NT2/D1 (cell line): Measurements from ENCODE around the gene SIDT1.
A peak's percentile ranks its signal among the peaks of the same experiment; 100 is the strongest.

Source experiments
- DNase-seq: peaks from one replicate; pipeline ENCODE4 v3.0.0-alpha.2; 2011; ENCODE audit warnings: low read depth, low spot score
- H3K27me3 ChIP-seq: 2 replicates; pipeline ENCODE4 v1.6.0; 2011; ENCODE audit warnings: mild to moderate bottlenecking; ENCODE audit not compliant: insufficient read length, insufficient read depth
- H3K36me3 ChIP-seq: 2 replicates; pipeline ENCODE4 v1.6.1; 2011; ENCODE audit warnings: mild to moderate bottlenecking, low read length, mixed read lengths; ENCODE audit not compliant: insufficient read depth, insufficient read length
- H3K4me1 ChIP-seq: 2 replicates; pipeline ENCODE4 v1.5.1; 2011; ENCODE audit not compliant: insufficient read depth, insufficient read length
- H3K4me3 ChIP-seq: 2 replicates; pipeline ENCODE4 v1.5.1; 2011; ENCODE audit warnings: low read depth; ENCODE audit not compliant: insufficient read length
- H3K9ac ChIP-seq: 2 replicates; pipeline ENCODE4 v1.6.0; 2011; ENCODE audit warnings: low read depth; ENCODE audit not compliant: insufficient read length
- H3K9me3 ChIP-seq: 2 replicates; pipeline ENCODE4 v1.5.1; 2011; ENCODE audit warnings: mild to moderate bottlenecking, low read length; ENCODE audit not compliant: insufficient read depth
- SUZ12 ChIP-seq: IDR thresholded peaks from 2 replicates; pipeline ENCODE4 v1.6.1; 2011; ENCODE audit not compliant: insufficient read length, insufficient read depth; ENCODE audit errors: extremely low read depth
- YY1 ChIP-seq: IDR thresholded peaks from 2 replicates; pipeline ENCODE4 v1.6.1; 2011; ENCODE audit not compliant: insufficient read length, insufficient read depth
- ZNF274 ChIP-seq: IDR thresholded peaks from 2 replicates; pipeline ENCODE4 v1.6.1; 2011; ENCODE audit warnings: mild to moderate bottlenecking, low read depth, low read length

The SIDT1 gene

DNA sequence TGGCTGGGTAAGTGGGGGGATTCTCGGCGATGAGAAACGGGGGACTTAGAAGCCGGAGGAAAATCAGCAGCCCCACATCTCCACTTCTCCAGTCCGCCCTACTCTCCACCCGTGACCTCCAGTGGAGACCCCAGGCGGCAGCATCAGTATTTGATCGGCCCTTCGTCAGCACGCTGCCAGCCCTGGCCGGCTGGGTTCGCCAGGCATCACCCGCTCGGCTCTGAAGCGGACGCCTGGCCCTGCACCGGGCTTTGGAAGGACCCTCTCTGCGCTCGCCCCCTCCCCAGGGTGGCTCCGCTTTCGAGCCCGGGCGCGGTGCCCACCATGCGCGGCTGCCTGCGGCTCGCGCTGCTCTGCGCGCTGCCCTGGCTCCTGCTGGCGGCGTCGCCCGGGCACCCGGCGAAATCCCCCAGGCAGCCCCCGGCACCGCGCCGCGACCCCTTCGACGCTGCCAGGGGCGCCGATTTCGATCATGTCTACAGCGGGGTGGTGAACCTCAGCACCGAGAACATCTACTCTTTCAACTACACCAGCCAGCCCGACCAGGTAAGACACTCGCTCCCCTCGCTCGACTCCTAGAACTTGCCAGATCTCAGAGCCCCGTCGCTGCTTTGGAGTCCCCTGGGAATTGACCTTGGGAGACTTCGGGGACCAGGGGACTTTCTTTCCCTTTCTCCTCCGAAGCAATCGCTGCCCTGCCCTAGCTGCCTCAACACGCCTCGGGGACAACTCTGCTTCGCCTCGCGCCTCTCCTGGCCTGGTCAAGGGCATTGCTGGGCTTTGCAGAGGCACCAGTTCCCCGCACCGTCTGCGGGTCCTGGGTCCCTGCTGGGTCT is 561 bp downstream of the SIDT1 start:
- peak overlapping the region; percentile 66 for H3K9ac ChIP-seq
- H3K4me1 ChIP-seq, result no peaks in the 10 kb centered on the region
- H3K4me3 ChIP-seq, result peak overlapping the region; percentile 63
- DNase-seq, result no peak
- peaks cover 62% of the 10 kb centered on the region for H3K27me3 ChIP-seq
- TF ChIP-seq SUZ12, result peak; percentile 98
- TF ChIP-seq YY1, result no peak
- H3K9me3 ChIP-seq, result no peaks in the 10 kb centered on the region
- no peaks in the 10 kb centered on the region for H3K36me3 ChIP-seq

DNA sequence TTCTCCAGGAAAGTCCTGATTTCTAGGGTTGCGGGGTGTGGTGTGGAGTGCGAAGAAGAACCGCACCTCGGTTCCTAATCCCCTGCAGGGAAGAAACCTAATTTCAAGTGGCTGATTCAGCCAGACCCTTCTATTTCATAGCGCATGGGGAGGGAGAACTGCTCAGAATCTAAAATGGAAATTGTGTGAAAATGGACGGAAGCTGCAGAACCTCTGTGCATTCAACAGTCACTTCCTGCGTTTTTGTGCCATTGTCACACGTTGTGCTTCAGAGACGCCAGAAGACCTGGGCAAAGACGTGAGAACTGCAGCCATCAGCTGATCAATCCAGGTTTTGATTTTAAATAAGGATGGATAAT is 1.2 kb downstream of the SIDT1 start:
- TF ChIP-seq ZNF274 (no peak), SUZ12 (no peak), YY1 (no peak)
- H3K9me3 ChIP-seq, result no peaks in the 10 kb centered on the region
- no peaks in the 10 kb centered on the region for H3K36me3 ChIP-seq
- no peaks in the 10 kb centered on the region for H3K4me1 ChIP-seq
- H3K4me3 ChIP-seq, result peak overlapping the region; percentile 63
- peak overlapping the region; percentile 24 for H3K9ac ChIP-seq
- DNase-seq, result no peak
- H3K27me3 ChIP-seq, result peaks cover 62% of the 10 kb centered on the region

DNA sequence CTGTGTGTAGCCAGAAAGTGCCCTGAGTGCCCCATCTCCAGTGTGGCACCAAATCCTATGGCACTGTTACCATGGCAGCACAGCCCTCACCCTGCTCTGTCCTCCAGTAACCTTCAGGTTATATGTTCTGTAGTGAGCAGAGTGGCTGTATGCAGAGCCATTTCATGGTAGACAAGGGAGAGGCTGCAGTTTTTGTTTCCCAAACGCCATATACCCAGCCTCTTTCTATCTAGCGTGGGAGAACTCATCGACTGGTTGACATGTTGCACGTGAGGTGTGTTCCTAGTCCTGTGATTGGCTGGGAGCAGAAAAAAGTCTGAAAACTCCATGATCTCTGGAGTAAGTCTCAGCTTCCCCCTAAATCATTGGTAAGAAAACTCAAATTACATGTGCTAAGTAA is 2.0 kb downstream of the SIDT1 start:
- Histone ChIP-seq H3K4me1 (no peaks in the 10 kb centered on the region), H3K27me3 (peaks cover 59% of the 10 kb centered on the region), H3K36me3 (no peaks in the 10 kb centered on the region), H3K9ac (no peak overlapping the region), H3K4me3 (no peak overlapping the region), H3K9me3 (no peaks in the 10 kb centered on the region)
- TF ChIP-seq YY1, result no peak
- TF ChIP-seq SUZ12, result no peak
- TF ChIP-seq ZNF274, result no peak
- DNase-seq, result no peak

DNA sequence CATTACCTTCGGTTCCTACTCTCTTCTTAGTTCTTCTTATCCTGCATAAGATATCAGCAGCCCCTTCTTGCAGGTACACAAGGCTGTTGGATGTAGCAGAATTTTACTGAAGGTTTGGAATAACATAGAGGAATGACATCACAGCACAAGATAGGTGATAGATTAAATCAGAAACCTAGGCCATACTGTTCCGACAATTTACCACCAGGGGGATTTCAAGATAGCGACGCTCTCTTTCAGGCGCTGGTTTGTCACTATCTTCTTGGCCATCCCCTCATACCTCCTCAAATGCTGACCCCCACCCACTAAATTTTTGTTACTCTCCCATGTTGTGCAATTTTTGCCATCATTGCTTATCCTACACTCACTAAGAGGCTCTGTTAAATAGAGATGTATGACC is 3.5 kb downstream of the SIDT1 start:
- TF ChIP-seq YY1 (no peak), ZNF274 (no peak), SUZ12 (no peak)
- Histone ChIP-seq H3K36me3 (no peaks in the 10 kb centered on the region), H3K27me3 (peaks cover 49% of the 10 kb centered on the region), H3K4me3 (no peak overlapping the region), H3K9ac (no peak overlapping the region), H3K9me3 (no peaks in the 10 kb centered on the region), H3K4me1 (no peaks in the 10 kb centered on the region)
- DNase-seq, result no peak

DNA sequence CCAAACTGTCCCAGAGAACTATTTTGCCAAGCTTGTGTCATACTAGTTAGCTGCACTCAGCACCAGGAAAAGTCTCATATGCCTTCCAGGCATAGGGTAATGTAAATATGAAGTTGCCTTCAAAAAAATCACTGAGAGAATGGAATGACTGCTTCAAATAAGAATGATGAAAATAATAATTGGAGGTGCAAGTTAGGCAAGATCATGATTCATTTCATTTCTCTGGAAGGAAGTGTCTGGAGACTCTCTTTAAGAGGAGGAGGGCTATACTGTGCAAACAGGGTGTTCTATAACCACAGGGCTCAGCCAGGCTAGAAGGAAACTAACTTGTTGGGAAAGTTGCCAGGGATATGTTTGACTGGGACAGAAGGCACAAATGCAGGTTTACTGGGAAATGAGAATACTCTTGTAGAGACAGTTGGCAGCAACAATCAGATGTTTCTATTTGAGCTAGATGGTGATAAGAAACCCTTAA is 4.3 kb downstream of the SIDT1 start:
- no peak overlapping the region for H3K4me3 ChIP-seq
- H3K4me1 ChIP-seq, result no peaks in the 10 kb centered on the region
- H3K9me3 ChIP-seq, result peaks cover 6% of the 10 kb centered on the region
- DNase-seq, result no peak
- H3K36me3 ChIP-seq, result no peaks in the 10 kb centered on the region
- H3K9ac ChIP-seq, result no peak overlapping the region
- TF ChIP-seq ZNF274, result no peak
- TF ChIP-seq SUZ12, result no peak
- no peak for TF ChIP-seq YY1
- H3K27me3 ChIP-seq, result peaks cover 41% of the 10 kb centered on the region

DNA sequence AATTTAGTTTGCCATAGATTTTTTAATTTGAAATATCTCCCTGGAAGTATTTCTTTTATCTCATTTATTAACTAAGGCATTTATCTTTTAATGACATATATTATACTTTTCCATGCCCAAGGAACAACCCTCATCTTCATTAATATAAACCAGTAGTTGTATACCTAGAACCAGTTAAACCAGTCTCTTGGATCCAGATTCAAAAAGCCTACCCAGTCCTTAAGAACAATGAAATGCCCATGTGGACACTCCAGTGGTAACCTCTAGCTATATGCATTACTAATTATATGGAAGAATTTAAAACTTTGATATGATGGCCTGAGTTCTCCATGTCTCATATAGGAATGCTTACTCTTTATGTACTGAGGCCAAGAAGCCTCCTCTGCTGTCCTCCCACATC is 4.8 kb downstream of the SIDT1 start:
- H3K4me3 ChIP-seq, result no peak overlapping the region
- peaks cover 11% of the 10 kb centered on the region for H3K9me3 ChIP-seq
- no peaks in the 10 kb centered on the region for H3K4me1 ChIP-seq
- DNase-seq, result no peak
- peaks cover 36% of the 10 kb centered on the region for H3K27me3 ChIP-seq
- no peak for TF ChIP-seq YY1
- TF ChIP-seq ZNF274, result no peak
- TF ChIP-seq SUZ12, result no peak
- no peak overlapping the region for H3K9ac ChIP-seq
- no peaks in the 10 kb centered on the region for H3K36me3 ChIP-seq

DNA sequence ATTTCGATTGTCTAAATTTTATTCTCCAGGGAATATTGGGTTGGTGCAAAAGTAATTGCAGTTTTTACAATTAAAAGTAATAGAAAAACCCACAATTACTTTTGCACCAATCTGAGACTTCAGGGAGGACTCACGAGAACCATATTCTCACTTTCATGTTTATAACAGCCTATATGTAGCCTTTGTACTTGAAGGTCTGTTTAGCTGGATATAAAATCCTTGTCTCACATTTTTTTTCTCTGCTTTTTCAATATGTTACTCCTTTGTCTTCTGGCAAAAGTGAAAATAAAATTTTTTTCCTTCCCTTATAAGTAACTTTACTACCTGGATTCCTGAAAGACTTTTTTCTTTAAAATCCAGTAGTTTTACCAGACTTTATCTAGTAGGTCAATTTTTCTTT is 9.2 kb downstream of the SIDT1 start:
- Histone ChIP-seq H3K9me3 (peaks cover 16% of the 10 kb centered on the region), H3K9ac (no peak overlapping the region), H3K4me3 (no peak overlapping the region), H3K4me1 (no peaks in the 10 kb centered on the region), H3K27me3 (no peaks in the 10 kb centered on the region), H3K36me3 (no peaks in the 10 kb centered on the region)
- DNase-seq, result no peak
- no peak for TF ChIP-seq SUZ12
- TF ChIP-seq ZNF274, result no peak
- no peak for TF ChIP-seq YY1
